HepG2 (cell line): ENCODE results near the gene TPGS1. TPM values are rescaled to one million over a fixed set of nuclear protein-coding genes. Genes with fewer than 3 reads are reported as not detected.

Experiments
- CCDC6 ChIP-seq: sonication (generic); formaldehyde crosslinking; IDR thresholded peaks from 2 replicates; pipeline ENCODE4 v1.8.1; 2022; ENCODE audit warnings: mild to moderate bottlenecking, missing genetic modification reagents, moderate library complexity
- HNRNPH1 ChIP-seq: fragments of 200-400 bp; formaldehyde crosslinking; optimal IDR thresholded peaks from 2 replicates; pipeline ENCODE3; 2017; ENCODE audit warnings: mild to moderate bottlenecking, low read depth, low read length
- JARID2 ChIP-seq: sonication (generic); formaldehyde crosslinking; IDR thresholded peaks from 2 replicates; pipeline ENCODE4 v1.8.1; 2023; ENCODE audit warnings: missing genetic modification reagents, inconsistent platforms; ENCODE audit not compliant: insufficient replicate concordance
- KLF11 ChIP-seq: IDR thresholded peaks from 2 replicates; pipeline ENCODE4 v1.6.1; 2016; ENCODE audit warnings: missing compliant biosample characterization
- KLF12 ChIP-seq: sonication (generic); formaldehyde crosslinking; IDR thresholded peaks from 2 replicates; pipeline ENCODE4 v1.4.0; 2020; ENCODE audit warnings: missing genetic modification reagents, borderline replicate concordance
- POGZ ChIP-seq: sonication (generic); formaldehyde crosslinking; IDR thresholded peaks from 2 replicates; pipeline ENCODE4 v1.4.0; 2020; ENCODE audit warnings: mild to moderate bottlenecking, missing genetic modification reagents
- SAFB2 ChIP-seq: sonication (generic); formaldehyde crosslinking; IDR thresholded peaks from 2 replicates; pipeline ENCODE4 v1.5.1; 2020; ENCODE audit warnings: missing genetic modification reagents, low read depth, mild to moderate bottlenecking, borderline replicate concordance
- SOX6 ChIP-seq, 2 experiments: fragments of 450-650 bp in 1 of 2; sonication (generic) in 1 of 2; formaldehyde crosslinking in 1 of 2; IDR thresholded peaks; 2 replicates each; pipeline versions ENCODE4 v1.4.0 to v1.6.1; 2017 to 2020; ENCODE audit warnings: antibody characterized with exemption in 1 of 2, mild to moderate bottlenecking in 1 of 2, missing genetic modification reagents in 1 of 2
- XRCC5 ChIP-seq: fragments of 200-400 bp; formaldehyde crosslinking; optimal IDR thresholded peaks from 2 replicates; pipeline ENCODE3; 2017; ENCODE audit warnings: mild to moderate bottlenecking, low read length
- ZBTB20 ChIP-seq: sonication (generic); formaldehyde crosslinking; IDR thresholded peaks from 2 replicates; pipeline ENCODE4 v1.8.1; 2023; ENCODE audit warnings: missing genetic modification reagents, low read depth, mild to moderate bottlenecking, borderline replicate concordance
- ZEB1 ChIP-seq: IDR thresholded peaks from 2 replicates; pipeline ENCODE4 v1.6.1; 2012; ENCODE audit warnings: mild to moderate bottlenecking, low read depth, inconsistent platforms; ENCODE audit not compliant: insufficient replicate concordance
- ZNF33A ChIP-seq: sonication (generic); formaldehyde crosslinking; IDR thresholded peaks from 2 replicates; pipeline ENCODE4 v1.5.1; 2020; ENCODE audit warnings: missing genetic modification reagents, mild to moderate bottlenecking, moderate library complexity, borderline replicate concordance
- ZNF441 ChIP-seq: sonication (generic); formaldehyde crosslinking; IDR thresholded peaks from 2 replicates; pipeline ENCODE4 v1.7.0; 2021; ENCODE audit warnings: missing genetic modification reagents, borderline replicate concordance
- ZNF780A ChIP-seq: sonication (generic); formaldehyde crosslinking; IDR thresholded peaks from 2 replicates; pipeline ENCODE4 v1.8.0; 2022; ENCODE audit warnings: mild to moderate bottlenecking, missing genetic modification reagents, moderate library complexity
- ZNF792 ChIP-seq: IDR thresholded peaks from 2 replicates; pipeline ENCODE4 v1.6.1; 2016
- ZSCAN22 ChIP-seq: sonication (generic); formaldehyde crosslinking; IDR thresholded peaks from 2 replicates; pipeline ENCODE4 v1.4.0; 2020; ENCODE audit warnings: mild to moderate bottlenecking, missing genetic modification reagents
- polyA plus RNA-seq, 8 experiments: library from polyadenylated mRNA; depleted of rRNA in 3 of 8; stranded (reverse) in 7 of 8; unstranded in 1 of 8; fragments of >200 nt; fragmentation: Illumina TruSeq in 4 of 8; extraction: Trizol in 4 of 8; gene quantifications; 2 replicates each; pipeline versions ENCODE4 v1.2.1 to v1.2.3, GENCODE V29; 2011 to 2016; ENCODE audit warnings: low read depth in 4 of 8, missing spikeins in 1 of 8, mixed read lengths in 1 of 8; ENCODE audit not compliant: insufficient read depth in 1 of 8
- total RNA-seq, 5 experiments: library from RNA; depleted of rRNA; stranded (reverse); fragments of >200 nt; fragmentation: Illumina TruSeq; extraction: Trizol; gene quantifications; 2 replicates each; pipeline ENCODE4 v1.2.3, GENCODE V29; 2016; ENCODE audit warnings: low read depth in 1 of 5
- TF ChIP-seq, protein P1 (sequence below): sonication (generic); formaldehyde crosslinking; IDR thresholded peaks from 2 replicates; pipeline ENCODE4 v1.5.1; 2020; ENCODE audit warnings: missing genetic modification reagents, mild to moderate bottlenecking, borderline replicate concordance
- TF ChIP-seq, protein P2 (sequence below): sonication (generic); formaldehyde crosslinking; conservative IDR thresholded peaks from 2 replicates; pipeline ENCODE4 v1.5.0; 2020; ENCODE audit warnings: missing genetic modification reagents
- TF ChIP-seq, protein P3 (sequence below): sonication (generic); formaldehyde crosslinking; IDR thresholded peaks from 2 replicates; pipeline ENCODE4 v1.5.1; 2020; ENCODE audit warnings: mild to moderate bottlenecking, missing genetic modification reagents
- TF ChIP-seq, protein P4 (sequence below): IDR thresholded peaks from 2 replicates; pipeline ENCODE4 v1.6.1; 2012; ENCODE audit warnings: low read depth, low read length, improper control_type of control experiment

The TPGS1 gene
- total and polyA plus RNA-seq, 2 of the 13 experiments (the other 11 are each of a cell fraction or from before 2014, with no cell fraction given), result 1.1 to 6.2 TPM

DNA sequence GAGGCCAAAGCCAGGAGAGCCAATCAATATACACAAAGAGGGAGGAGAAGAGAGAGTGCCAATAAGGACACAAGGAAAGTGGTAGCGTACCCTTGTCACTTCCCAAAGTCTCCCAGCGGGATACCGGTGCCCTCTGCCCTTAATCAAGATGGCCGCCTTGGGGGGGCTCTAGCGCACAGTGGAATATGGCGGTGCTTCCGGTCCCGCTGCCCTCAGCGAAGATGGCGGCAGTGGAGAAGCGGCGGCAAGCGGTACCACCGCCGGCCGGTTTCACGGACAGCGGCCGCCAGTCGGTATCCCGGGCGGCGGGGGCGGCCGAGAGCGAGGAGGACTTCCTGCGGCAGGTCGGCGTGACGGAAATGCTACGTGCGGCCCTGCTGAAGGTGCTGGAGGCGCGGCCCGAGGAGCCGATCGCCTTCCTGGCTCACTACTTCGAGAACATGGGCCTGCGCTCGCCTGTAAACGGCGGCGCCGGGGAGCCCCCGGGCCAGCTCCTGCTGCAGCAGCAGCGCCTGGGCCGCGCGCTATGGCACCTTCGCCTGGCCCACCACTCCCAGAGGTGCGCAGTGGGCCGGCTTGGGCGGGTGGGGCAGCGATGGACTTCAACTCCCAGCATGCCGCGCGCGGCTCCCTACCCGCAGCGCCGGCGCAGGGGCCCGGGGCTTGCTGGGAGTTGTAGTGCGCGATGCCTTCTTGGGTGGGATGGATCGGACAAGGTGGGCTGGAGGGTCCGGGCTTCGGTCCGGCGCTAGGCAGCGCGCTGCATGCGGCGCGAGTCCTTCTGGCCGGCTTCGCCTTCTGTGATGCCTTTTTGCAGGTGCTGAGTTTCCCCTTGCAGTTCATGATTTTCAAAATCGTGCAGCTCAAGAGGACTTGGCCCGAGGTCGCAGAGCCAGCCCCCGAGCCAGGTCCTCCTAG is at the start of gene TPGS1 (continued):
- TF ChIP-seq ZNF33A (CRISPR knock-in tag) (0 out of 2 replicates have a peak, but pooled peaks have one; percentile 38), SOX6 (IDR thresholded peaks at IDR 0.05) (no peak), SOX6 (CRISPR knock-in tag; IDR thresholded peaks at IDR 0.05) (no peak; the same call in 1 of the 2 replicates), CCDC6 (no peak), POGZ (no peak), JARID2 (CRISPR knock-in tag) (peak; percentile 35), KLF12 (no peak; the same call in 1 of the 2 replicates), ZSCAN22 (CRISPR knock-in tag) (no peak), ZBTB20 (no peak; the same call in 1 of the 2 replicates), HNRNPH1 (no peak), XRCC5 (peak; percentile 24), ZNF792 (CRISPR knock-in tag) (no peak; the same call in 1 of the 2 replicates), ZNF780A (CRISPR knock-in tag) (no peak), KLF11 (CRISPR knock-in tag) (no peak), SAFB2 (no peak; the same call in 1 of the 2 replicates), ZNF441 (CRISPR knock-in tag) (peak; percentile 78), ZEB1 (no peak)
- TF ChIP-seq, protein P1, sequence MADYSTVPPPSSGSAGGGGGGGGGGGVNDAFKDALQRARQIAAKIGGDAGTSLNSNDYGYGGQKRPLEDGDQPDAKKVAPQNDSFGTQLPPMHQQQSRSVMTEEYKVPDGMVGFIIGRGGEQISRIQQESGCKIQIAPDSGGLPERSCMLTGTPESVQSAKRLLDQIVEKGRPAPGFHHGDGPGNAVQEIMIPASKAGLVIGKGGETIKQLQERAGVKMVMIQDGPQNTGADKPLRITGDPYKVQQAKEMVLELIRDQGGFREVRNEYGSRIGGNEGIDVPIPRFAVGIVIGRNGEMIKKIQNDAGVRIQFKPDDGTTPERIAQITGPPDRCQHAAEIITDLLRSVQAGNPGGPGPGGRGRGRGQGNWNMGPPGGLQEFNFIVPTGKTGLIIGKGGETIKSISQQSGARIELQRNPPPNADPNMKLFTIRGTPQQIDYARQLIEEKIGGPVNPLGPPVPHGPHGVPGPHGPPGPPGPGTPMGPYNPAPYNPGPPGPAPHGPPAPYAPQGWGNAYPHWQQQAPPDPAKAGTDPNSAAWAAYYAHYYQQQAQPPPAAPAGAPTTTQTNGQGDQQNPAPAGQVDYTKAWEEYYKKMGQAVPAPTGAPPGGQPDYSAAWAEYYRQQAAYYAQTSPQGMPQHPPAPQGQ (CRISPR knock-in tag), result no peak
- TF ChIP-seq, protein P2, sequence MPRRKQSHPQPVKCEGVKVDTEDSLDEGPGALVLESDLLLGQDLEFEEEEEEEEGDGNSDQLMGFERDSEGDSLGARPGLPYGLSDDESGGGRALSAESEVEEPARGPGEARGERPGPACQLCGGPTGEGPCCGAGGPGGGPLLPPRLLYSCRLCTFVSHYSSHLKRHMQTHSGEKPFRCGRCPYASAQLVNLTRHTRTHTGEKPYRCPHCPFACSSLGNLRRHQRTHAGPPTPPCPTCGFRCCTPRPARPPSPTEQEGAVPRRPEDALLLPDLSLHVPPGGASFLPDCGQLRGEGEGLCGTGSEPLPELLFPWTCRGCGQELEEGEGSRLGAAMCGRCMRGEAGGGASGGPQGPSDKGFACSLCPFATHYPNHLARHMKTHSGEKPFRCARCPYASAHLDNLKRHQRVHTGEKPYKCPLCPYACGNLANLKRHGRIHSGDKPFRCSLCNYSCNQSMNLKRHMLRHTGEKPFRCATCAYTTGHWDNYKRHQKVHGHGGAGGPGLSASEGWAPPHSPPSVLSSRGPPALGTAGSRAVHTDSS (CRISPR knock-in tag), result no peak
- TF ChIP-seq, protein P3, sequence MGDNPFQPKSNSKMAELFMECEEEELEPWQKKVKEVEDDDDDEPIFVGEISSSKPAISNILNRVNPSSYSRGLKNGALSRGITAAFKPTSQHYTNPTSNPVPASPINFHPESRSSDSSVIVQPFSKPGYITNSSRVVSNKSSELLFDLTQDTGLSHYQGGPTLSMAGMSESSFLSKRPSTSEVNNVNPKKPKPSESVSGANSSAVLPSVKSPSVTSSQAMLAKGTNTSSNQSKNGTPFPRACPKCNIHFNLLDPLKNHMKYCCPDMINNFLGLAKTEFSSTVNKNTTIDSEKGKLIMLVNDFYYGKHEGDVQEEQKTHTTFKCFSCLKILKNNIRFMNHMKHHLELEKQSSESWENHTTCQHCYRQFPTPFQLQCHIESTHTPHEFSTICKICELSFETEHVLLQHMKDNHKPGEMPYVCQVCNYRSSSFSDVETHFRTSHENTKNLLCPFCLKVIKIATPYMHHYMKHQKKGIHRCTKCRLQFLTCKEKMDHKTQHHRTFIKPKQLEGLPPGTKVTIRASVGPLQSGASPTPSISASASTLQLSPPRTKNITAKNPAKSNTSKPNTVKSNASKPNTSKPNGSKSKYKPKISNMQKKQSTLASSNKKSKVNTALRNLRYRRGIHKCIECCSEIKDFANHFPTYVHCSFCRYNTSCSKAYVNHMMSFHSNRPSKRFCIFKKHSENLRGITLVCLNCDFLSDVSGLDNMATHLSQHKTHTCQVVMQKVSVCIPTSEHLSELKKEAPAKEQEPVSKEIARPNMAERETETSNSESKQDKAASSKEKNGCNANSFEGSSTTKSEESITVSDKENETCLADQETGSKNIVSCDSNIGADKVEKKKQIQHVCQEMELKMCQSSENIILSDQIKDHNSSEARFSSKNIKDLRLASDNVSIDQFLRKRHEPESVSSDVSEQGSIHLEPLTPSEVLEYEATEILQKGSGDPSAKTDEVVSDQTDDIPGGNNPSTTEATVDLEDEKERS (CRISPR knock-in tag), result no peak
- TF ChIP-seq, protein P4, sequence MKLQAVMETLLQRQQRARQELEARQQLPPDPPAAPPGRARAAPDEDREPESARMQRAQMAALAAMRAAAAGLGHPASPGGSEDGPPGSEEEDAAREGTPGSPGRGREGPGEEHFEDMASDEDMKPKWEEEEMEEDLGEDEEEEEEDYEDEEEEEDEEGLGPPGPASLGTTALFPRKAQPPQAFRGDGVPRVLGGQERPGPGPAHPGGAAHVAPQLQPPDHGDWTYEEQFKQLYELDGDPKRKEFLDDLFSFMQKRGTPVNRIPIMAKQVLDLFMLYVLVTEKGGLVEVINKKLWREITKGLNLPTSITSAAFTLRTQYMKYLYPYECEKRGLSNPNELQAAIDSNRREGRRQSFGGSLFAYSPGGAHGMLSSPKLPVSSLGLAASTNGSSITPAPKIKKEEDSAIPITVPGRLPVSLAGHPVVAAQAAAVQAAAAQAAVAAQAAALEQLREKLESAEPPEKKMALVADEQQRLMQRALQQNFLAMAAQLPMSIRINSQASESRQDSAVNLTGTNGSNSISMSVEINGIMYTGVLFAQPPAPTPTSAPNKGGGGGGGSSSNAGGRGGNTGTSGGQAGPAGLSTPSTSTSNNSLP, result no peak
